ENCODE data around the gene FAM151A. TPM values are rescaled to one million over a fixed set of nuclear protein-coding genes. Genes with fewer than 3 reads are reported as not detected.
A peak's percentile ranks its signal among the peaks of the same experiment; 100 is the strongest.

FAM151A gene
- total RNA-seq, 1 donor from 2014 or later = not detected

DNA sequence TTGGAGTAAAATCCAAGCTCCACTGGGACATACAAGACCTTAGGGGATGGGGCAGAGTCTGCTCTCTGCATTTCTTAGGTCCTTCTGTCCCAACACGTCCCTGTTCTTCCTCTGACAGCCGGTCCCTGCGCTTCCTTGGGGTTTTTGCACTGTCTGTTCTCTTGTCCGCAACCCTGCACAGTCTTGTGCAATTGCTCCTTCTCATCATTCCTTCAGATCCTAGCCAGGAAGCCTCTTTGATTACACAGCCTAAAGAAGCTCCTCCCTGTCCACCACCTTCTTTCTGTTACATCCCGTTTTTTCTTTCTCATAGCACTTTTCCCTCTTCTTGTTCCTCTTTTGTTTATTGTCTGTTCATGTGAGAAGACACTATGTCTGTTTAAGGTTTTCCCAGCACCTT, 55.4 kb downstream of the FAM151A start:
- no peaks in the 10 kb centered on the region for H3K36me3 Mint-ChIP-seq
- H3K9me3 Mint-ChIP-seq = no peaks in the 10 kb centered on the region
- TF ChIP-seq CTCF (IDR thresholded peaks at IDR 0.05; ENCODE audit: unreplicated experiment) = no peak
- H3K4me3 Mint-ChIP-seq = no peak overlapping the region
- H3K27me3 Mint-ChIP-seq (ENCODE audit: low read depth) = no peaks in the 10 kb centered on the region
- peaks cover 25% of the 10 kb centered on the region for H3K4me1 Mint-ChIP-seq
- H3K27ac Mint-ChIP-seq = peak overlapping the region; percentile 7
- DNase-seq (ENCODE audit: low spot score in 2 of 2, unreplicated experiment in 2 of 2) = no peak

DNA sequence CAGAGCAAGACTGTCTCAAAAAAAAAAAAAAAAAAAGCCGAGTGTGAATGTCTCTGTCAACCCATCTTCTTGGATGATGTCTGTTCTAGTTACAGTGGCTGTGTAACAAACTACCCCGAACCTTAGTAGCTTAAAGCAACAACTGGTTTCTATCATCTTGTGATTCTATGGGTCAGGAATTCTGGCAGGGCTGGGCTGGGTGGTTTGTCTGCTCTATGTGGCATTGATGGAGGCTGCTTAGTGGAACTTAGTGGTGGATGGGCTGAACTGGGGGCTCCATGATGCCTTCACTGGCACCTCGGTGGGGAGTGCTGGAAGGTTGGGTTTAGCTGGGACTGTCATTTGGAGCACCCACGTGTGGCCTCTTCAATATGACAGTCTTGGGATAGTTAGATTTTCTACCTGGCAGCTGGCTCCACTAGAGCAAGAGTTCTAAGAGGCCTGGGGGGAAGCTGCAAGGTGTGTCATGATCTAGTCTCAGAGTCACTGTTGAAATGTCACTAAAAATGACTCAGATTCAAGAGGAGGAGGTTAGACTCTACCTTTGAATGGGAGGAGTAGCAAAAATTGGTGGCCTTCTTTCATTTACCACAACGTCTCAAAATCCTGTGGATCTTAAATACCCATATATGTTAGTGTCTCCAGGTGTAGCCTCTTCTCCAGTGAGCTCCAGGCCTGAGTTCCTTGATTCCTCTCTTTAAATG, 56.7 kb downstream of the FAM151A start:
- Mint-ChIP-seq H3K4me1 (peaks cover 15% of the 10 kb centered on the region), H3K36me3 (no peaks in the 10 kb centered on the region), H3K4me3 (no peak overlapping the region), H3K27ac (no peak overlapping the region), H3K9me3 (no peaks in the 10 kb centered on the region), H3K27me3 (ENCODE audit: low read depth) (no peaks in the 10 kb centered on the region)
- DNase-seq (ENCODE audit: low spot score in 2 of 2, unreplicated experiment in 2 of 2) = no peak
- no peak for TF ChIP-seq CTCF (IDR thresholded peaks at IDR 0.05; ENCODE audit: unreplicated experiment)

DNA sequence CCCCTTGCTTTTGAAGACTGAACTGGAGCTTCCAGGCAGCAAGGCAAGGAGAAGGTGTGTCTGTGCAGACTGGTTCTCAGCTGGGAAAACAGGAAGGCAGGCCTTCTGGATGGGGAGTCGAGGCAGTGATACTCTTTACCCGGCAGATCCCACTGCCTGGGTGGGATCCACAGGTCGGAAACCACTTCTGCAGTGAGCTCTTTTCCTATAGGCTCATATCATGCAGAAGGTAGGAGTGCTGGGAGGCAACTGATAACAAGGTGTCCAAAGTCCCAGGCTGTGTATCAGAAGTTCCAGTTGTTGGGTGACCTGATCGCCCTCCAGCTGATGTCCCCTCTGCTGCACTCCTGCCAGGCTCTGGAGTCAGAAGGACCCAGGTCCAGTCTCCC, 58.2 kb downstream of the FAM151A start:
- Mint-ChIP-seq H3K27me3 (ENCODE audit: low read depth) (no peaks in the 10 kb centered on the region), H3K27ac (no peak overlapping the region), H3K4me3 (no peak overlapping the region), H3K9me3 (no peaks in the 10 kb centered on the region), H3K36me3 (no peaks in the 10 kb centered on the region), H3K4me1 (peaks cover 9% of the 10 kb centered on the region)
- TF ChIP-seq CTCF (IDR thresholded peaks at IDR 0.05; ENCODE audit: unreplicated experiment) = no peak
- DNase-seq (ENCODE audit: low spot score in 2 of 2, unreplicated experiment in 2 of 2) = no peak

DNA sequence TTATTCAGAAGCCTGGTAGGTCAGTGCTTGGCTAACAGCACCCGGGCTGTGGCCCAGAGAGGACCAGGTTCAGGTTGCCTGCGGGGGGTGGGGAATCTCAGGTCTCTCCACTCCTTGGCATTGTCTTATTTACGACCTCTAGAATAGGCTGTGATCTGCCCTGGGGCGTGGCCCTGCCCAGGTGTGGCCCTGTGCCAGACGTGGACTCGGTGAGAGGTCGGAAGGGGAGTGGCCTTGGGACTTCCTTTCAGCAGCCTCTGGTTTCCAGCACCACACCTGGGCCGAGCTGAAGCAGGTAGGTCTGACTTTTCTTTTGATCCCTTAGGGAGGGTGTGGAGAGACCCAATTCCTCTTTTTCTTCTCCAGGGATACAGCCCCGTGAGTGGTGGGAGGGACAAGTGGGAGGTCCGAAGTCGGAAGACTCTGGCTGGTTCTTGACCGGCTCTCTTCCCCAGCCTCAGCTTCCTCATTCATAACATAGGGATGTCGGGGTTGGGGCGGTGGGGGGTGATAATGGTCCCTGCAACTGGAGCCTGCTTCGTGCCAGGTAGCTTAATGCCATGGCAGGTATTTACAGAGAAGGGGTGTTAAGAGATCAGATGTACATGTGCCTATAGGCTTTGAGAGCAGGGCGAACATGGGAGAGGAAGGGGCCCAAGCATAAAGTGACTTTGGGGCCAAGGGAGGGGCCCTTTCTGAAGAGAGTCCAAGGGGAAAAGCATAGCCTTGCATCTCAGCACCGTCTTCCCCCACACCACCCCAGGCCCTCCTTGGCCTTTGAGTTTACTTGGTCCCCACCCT, 58.8 kb downstream of the FAM151A start:
- no peaks in the 10 kb centered on the region for H3K36me3 Mint-ChIP-seq
- no peak overlapping the region for H3K4me3 Mint-ChIP-seq
- no peak overlapping the region for H3K27ac Mint-ChIP-seq
- H3K9me3 Mint-ChIP-seq = no peaks in the 10 kb centered on the region
- H3K4me1 Mint-ChIP-seq = peaks cover 9% of the 10 kb centered on the region
- DNase-seq (ENCODE audit: low spot score in 2 of 2, unreplicated experiment in 2 of 2) = no peak
- no peak for TF ChIP-seq CTCF (IDR thresholded peaks at IDR 0.05; ENCODE audit: unreplicated experiment)
- H3K27me3 Mint-ChIP-seq (ENCODE audit: low read depth) = no peaks in the 10 kb centered on the region

- no peak for DNase-seq (ENCODE audit: low spot score in 2 of 2, unreplicated experiment in 2 of 2)
- no peak for TF ChIP-seq CTCF (IDR thresholded peaks at IDR 0.05; ENCODE audit: unreplicated experiment)
- Mint-ChIP-seq H3K27me3 (ENCODE audit: low read depth) (no peaks in the 10 kb centered on the region), H3K4me3 (no peak overlapping the region), H3K4me1 (peaks cover 11% of the 10 kb centered on the region), H3K36me3 (peaks cover 9% of the 10 kb centered on the region), H3K9me3 (peaks cover 11% of the 10 kb centered on the region), H3K27ac (no peak overlapping the region)
Observed at GRCh38 chr1:54559771-54560231, 63.5 kb downstream of the FAM151A start.

Other genes with a start within 250 kb of the FAM151A start
- 171 to 188 TPM (median 172 TPM) in 3 replicates for gene SSBP3, start 217.1 kb downstream of the FAM151A start, total RNA-seq
- 8.3 to 10.3 TPM (median 8.9 TPM) in 3 replicates for gene ACOT11, start 75.3 kb downstream of the FAM151A start, total RNA-seq
- 4.0 to 4.3 TPM (median 4.2 TPM) in 3 replicates for gene MROH7, start 18.3 kb upstream of the FAM151A start, total RNA-seq
- 20.2 to 23.0 TPM (median 20.5 TPM) in 3 replicates for gene TTC4, start 92.3 kb upstream of the FAM151A start, total RNA-seq
- 6.4 to 7.7 TPM (median 7.0 TPM) in 3 replicates for gene PARS2, start 141.0 kb upstream of the FAM151A start, total RNA-seq
- gene TTC22, start 177.8 kb upstream of the FAM151A start, total RNA-seq = 1.2 to 1.6 TPM (median 1.3 TPM) in 3 replicates